ENCODE measurements around the gene MRPL18. TPM values are rescaled to one million over a fixed set of nuclear protein-coding genes. Genes with fewer than 3 reads are reported as not detected.

MRPL18 gene
- total RNA-seq, 2 donors from 2014 or later = 65.4 to 112 TPM

- H3K4me1 ChIP-seq = no peaks in the 10 kb centered on the region
- intact Hi-C loops (cut with DNase I) = no loop called here
- no peak overlapping the region for H3K27ac ChIP-seq
- no peaks in the 10 kb centered on the region for H3K9me3 ChIP-seq
- no peaks in the 10 kb centered on the region for H3K36me3 ChIP-seq
- H3K27me3 ChIP-seq = no peaks in the 10 kb centered on the region
- no peak for DNase-seq
- no peak overlapping the region for H3K9ac ChIP-seq (ENCODE audit: low read depth in 2 of 2, low read length in 2 of 2)
- no peak for TF ChIP-seq CTCF (IDR thresholded peaks at IDR 0.05)
- no peak overlapping the region for H3K4me3 ChIP-seq
Measured at GRCh38 chr6:159801935-159802334, 11.7 kb downstream of the MRPL18 start.

GRCh38 chr6:159804504-159804903 lies 14.2 kb downstream of the MRPL18 start:
- TF ChIP-seq CTCF (IDR thresholded peaks at IDR 0.05) = no peak
- peak; percentile 36 for DNase-seq
- H3K27ac ChIP-seq = no peak overlapping the region
- no peaks in the 10 kb centered on the region for H3K4me1 ChIP-seq
- H3K9ac ChIP-seq (ENCODE audit: low read depth in 2 of 2, low read length in 2 of 2) = no peak overlapping the region
- H3K36me3 ChIP-seq = no peaks in the 10 kb centered on the region
- no peaks in the 10 kb centered on the region for H3K27me3 ChIP-seq
- no peaks in the 10 kb centered on the region for H3K9me3 ChIP-seq
- intact Hi-C loops (cut with DNase I) = no loop called here
- H3K4me3 ChIP-seq = no peak overlapping the region

GRCh38 chr6:159805440-159806020 lies 15.3 kb downstream of the MRPL18 start:
- DNase-seq = no peak
- Histone ChIP-seq H3K27me3 (no peaks in the 10 kb centered on the region), H3K9ac (ENCODE audit: low read depth in 2 of 2, low read length in 2 of 2) (no peak overlapping the region), H3K9me3 (no peaks in the 10 kb centered on the region), H3K4me3 (no peak overlapping the region), H3K27ac (no peak overlapping the region), H3K4me1 (no peaks in the 10 kb centered on the region), H3K36me3 (no peaks in the 10 kb centered on the region)
- no peak for TF ChIP-seq CTCF (IDR thresholded peaks at IDR 0.05)
- intact Hi-C loops (cut with DNase I) = no loop called here

- Histone ChIP-seq H3K4me3 (no peak overlapping the region), H3K27ac (no peak overlapping the region), H3K27me3 (no peaks in the 10 kb centered on the region), H3K9ac (ENCODE audit: low read depth in 2 of 2, low read length in 2 of 2) (no peak overlapping the region), H3K36me3 (no peaks in the 10 kb centered on the region), H3K9me3 (no peaks in the 10 kb centered on the region), H3K4me1 (no peaks in the 10 kb centered on the region)
- no peak for DNase-seq
- intact Hi-C loops (cut with DNase I) = no loop called here
- TF ChIP-seq CTCF (IDR thresholded peaks at IDR 0.05) = no peak
Measured at GRCh38 chr6:159806021-159806458, 15.8 kb downstream of the MRPL18 start.

- Histone ChIP-seq H3K4me1 (no peaks in the 10 kb centered on the region), H3K36me3 (no peaks in the 10 kb centered on the region), H3K27ac (no peak overlapping the region), H3K27me3 (no peaks in the 10 kb centered on the region), H3K4me3 (no peak overlapping the region), H3K9me3 (no peaks in the 10 kb centered on the region), H3K9ac (ENCODE audit: low read depth in 2 of 2, low read length in 2 of 2) (no peak overlapping the region)
- DNase-seq = no peak
- intact Hi-C loops (cut with DNase I) = no loop called here
- no peak for TF ChIP-seq CTCF (IDR thresholded peaks at IDR 0.05)
Measured at GRCh38 chr6:159807150-159807858, 17.0 kb downstream of the MRPL18 start.

Data from colonic mucosa (tissue), 4 donors.